HG03159 (cell line): ENCODE data around the gene TTLL6.
"Not testable (repeated sequence)": the region's sequence is repeated elsewhere in the genome, so short reads cannot be mapped to it uniquely, and the experiment has no call there.

Source experiments
- ATAC-seq: cut with Tn5 transposase; IDR thresholded peaks from one replicate; pipeline ENCODE4 v1.9.1; 2021; ENCODE audit warnings: mild to moderate bottlenecking, moderate library complexity; ENCODE audit not compliant: unreplicated experiment

TTLL6 gene

GRCh38 chr17:48816774-48817590 lies at the start of gene TTLL6:
Gene TTLL6 (minus strand): TSS chr17:48817229. CDS start chr17:48817072, 157 bp downstream.
- no peak for ATAC-seq

DNA sequence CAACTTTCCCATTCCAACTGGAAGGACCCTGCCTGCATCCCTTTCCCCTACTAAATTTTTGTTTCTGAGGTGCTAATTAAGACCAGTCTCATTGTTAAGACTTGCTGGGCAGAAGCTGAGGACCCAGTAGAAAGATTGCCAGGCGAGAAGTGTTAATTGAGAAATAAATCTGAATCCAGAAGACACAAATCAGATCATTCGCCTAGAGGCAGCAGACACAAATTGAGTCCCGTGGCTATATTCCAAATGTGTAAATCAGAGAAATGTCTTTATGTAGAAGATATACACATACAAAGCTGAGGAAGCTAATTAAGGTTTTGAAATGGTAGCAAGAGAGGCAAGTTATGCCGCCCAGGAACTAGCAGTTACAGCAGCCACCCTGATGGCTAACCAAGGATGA lies 43.4 kb upstream of the TTLL6 start:
- no peak for ATAC-seq

DNA sequence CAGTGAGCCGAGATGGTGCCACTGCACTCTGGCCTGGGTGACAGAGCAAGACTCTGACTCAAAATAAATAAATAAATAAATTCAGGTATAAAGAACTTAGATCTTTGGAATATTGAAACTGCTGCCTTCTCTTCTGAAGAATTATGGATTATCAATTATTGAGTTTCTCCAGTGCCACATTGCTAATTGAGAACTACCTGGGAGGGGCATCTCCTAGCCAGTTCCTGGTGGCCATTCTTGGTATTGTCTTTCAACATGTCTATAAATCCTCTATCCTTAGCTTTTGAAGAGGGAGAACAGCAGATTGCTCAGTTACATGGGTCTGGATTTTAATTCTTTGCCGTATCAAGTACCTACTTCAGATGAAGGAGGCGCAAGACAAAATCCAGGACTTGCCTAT lies 43.0 kb upstream of the TTLL6 start:
- no peak for ATAC-seq

DNA sequence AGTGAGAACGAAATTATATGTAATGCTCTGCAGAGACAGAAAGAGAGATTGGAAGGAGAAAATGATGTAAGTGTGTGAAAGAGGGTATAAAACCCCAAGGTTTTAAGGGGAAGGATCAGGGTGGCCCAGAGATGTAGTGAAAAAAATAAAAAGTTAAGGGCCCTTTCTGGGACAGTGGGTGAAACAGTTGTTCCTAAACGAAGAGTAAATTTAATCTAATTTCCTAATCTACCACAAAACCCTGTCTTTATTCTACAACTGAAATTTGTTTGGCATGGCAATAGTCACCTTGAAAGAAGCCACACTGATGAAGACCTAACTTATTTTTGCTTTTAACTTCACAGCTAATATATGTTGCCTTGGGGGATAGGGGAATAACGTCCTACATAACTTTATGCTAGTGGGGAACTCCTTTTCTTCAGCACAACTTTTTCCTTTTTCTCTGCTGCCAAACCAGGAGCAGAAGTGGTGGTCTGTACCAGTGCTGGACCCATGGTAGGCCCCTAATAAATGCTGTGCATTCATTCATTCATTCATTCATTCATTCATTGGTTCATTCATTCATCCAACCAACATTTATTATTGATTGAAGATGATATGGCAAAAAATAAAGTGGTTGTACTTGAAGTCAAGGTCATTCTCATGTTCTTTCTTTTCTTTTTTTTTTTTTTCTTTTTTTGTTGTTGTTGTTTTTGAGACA lies 39.2 kb upstream of the TTLL6 start:
- no peak for ATAC-seq

GRCh38 chr17:48854774-48855476 lies 37.9 kb upstream of the TTLL6 start:
- ATAC-seq, result no peak

GRCh38 chr17:48850792-48851323 lies 33.8 kb upstream of the TTLL6 start:
- no peak for ATAC-seq

GRCh38 chr17:48843187-48843900 lies 26.3 kb upstream of the TTLL6 start:
- no peak for ATAC-seq

DNA sequence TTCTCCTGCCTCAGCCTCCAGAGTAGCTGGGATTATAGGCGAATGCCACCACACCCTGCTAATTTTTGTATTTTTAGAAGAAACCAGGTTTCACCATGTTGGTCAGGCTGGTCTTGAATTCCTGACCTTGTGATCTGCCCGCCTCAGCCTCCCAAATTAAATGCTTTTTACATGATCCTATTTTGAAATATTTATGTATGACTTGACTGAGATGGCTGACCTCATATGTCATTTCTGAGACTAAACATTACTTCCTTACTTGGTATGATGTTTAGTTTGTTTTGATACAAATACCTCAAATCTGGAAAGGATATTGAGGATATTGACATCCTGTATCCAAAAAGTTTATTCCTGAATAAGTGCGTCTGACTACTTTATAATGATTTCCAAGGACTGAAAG lies 25.7 kb upstream of the TTLL6 start:
- no peak for ATAC-seq

DNA sequence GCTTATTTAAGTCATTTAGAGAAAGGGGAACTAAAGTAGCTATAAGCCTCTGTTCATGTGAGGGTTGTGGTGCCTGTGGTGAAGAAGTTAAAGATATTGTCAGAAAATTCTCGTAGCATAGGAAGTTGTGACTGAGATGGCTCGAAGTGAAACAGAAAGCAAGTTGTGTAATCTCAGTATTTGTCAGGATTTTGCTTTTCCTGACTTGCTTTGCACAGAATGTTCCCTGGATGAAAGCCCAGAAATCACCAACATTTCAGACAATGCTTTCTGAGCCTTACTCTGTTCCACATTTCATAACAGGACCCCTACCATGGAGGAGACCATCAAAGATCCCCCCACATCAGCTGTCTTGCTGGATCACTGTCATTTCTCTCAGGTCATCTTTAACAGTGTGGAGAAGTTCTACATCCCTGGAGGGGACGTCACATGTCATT lies 24.4 kb upstream of the TTLL6 start:
- ATAC-seq, result peak; percentile 90

GRCh38 chr17:48840441-48840840 lies 23.4 kb upstream of the TTLL6 start:
- no peak for ATAC-seq

DNA sequence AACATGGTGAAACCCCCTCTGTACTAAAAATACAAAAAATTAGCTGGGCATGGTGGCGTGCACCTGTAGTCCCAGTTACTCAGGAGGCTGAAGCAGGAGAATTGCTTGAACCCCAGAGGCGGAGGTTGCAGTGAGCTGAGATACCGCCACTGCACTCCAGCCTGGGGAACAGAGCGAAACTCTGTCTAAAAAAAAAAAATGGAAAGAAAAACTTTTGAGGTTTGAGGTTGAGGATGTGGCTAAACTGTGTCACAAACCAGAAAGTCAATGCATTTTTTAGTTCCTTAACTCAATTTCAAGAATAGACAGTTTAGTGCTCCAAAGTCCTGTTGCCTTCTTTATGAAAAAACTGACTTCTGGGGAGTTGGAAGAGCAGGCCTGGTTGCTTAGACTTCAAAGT lies 20.4 kb upstream of the TTLL6 start:
- ATAC-seq, result not testable (repeated sequence)

GRCh38 chr17:48835971-48836370 lies 18.9 kb upstream of the TTLL6 start:
- no peak for ATAC-seq

GRCh38 chr17:48834973-48835372 lies 17.9 kb upstream of the TTLL6 start:
- ATAC-seq, result no peak

DNA sequence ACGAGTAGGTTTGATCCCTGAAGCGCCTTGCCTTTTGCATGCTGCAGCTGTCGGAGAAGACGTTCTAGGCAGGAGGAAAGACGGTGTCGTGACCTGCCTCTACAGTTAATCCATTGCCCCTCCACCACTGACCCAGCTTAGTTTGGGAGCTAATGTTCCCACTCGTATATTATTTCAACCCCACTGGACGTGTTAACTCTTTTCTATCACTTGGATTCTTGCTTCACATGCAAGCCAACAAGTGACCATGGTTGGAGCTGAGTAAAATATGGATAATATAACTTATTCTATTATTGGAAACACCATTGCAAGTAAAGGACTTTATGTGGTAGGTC lies 14.5 kb upstream of the TTLL6 start:
- ATAC-seq, result no peak

- peak; percentile 88 for ATAC-seq
Observed at GRCh38 chr17:48830840-48831548, 14.0 kb upstream of the TTLL6 start, which contains the start of gene CALCOCO2. Gene CALCOCO2 (plus strand): TSS chr17:48831035. CDS start chr17:48841708, 10,673 bp downstream.

GRCh38 chr17:48825446-48826381 lies 8.7 kb upstream of the TTLL6 start:
- no peak for ATAC-seq

- not testable (repeated sequence) for ATAC-seq
Observed at GRCh38 chr17:48820936-48821335, 3.9 kb upstream of the TTLL6 start.

- no peak for ATAC-seq
Observed at GRCh38 chr17:48819466-48819865, 2.4 kb upstream of the TTLL6 start.

GRCh38 chr17:48818361-48818841 lies 1.4 kb upstream of the TTLL6 start:
- ATAC-seq, result no peak
